Dermis blood vessel endothelial cell (primary cell): ENCODE data around the gene SFXN3. TPM values are rescaled to one million over a fixed set of nuclear protein-coding genes. Genes with fewer than 3 reads are reported as not detected.
A peak's percentile ranks its signal among the peaks of the same experiment; 100 is the strongest.

Source experiments
- DNase-seq: peaks from one replicate; pipeline ENCODE4 v3.0.0; 2010
- total RNA-seq: library from RNA; depleted of rRNA; stranded (reverse); fragments of >200 nt; gene quantifications from 2 replicates; pipeline ENCODE4 v1.2.3, GENCODE V29; 2014

SFXN3 gene
- total RNA-seq, 1 donor from 2014 or later = 68.9 TPM

DNA sequence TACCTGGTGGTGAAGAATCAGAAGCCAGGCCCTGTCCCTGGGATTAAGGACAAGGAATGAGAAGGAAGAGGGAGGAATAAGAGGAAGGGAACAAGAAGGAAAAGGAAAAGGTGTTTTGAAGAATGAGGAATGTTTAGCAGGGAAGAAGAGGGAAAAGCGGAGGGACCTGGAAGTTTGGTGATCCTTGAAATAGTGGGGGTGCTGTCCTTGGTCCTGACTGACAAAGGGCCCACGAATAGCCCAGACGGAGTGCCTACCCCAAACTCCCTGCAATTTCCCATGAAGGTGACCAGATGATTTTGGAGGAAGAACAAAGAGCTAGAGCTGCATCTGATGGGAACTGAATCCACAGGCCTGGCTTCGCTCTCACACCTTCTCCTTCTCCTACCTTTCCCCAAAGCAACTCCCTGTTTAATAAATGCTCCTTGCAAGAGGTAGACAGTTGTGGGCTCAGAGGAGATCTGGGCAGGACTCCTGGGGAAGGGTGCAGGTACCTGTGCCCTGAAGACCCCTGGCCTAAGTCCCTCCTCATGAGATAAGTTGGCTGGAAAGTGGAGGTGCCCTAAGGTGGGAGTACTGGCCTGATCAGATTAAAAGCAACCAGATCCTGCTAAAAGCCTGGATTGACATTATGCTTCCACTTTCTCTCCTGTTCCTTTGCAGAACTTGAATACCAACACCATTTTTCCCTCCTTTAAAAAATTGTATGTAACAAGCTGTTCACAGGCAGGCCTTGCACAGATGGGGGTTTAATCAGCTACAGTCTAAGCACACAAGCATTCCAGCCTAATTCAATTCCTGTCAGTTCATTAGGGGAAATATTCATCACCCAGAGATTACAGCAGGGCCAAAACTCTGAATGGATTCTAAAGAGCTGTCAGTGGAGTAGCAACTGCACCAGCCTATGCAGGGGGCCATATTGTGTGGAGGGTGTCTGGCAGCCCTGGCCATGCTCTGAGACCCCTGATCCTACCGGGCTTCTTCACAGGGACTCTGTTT is 50.2 kb downstream of the SFXN3 start:
- peak; percentile 52 for DNase-seq

DNA sequence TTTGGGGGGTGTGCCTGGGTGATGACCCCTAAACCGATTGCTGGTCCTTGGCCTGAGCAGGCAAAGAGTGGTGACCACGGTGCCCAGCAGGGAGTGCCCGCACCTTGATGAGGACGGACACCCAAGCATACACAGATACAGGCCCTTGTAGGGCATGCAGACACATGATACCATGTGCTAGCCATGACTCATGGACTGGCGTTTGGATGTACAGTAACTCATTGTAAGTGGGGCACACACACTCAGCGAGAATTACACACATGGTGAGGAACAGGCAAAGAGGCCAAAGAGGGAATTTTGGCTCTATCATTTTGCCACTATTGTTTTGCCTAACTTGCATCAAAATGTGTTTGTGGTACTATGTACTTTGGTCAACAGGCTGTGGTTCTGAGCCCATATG is 54.8 kb downstream of the SFXN3 start:
- no peak for DNase-seq

DNA sequence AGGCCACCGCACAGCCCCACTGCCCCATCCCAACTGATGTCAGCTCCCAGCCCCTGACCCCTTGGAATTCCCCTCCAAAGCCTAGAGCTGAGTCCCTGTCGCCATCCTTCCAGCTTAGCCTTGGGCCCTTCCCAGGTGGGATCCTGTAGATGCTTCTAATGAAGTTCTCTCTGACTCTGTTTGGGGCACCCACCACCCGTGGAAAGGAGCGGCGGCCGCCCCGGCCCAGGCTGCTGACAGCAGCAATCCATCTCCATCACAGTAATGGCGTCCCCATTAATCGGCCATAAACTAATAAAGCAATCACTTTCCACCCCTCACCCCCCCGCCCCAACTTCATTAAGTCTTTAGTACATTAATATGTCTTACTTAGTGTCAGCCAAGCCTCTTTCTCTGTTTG is 56.3 kb downstream of the SFXN3 start:
- no peak for DNase-seq

DNA sequence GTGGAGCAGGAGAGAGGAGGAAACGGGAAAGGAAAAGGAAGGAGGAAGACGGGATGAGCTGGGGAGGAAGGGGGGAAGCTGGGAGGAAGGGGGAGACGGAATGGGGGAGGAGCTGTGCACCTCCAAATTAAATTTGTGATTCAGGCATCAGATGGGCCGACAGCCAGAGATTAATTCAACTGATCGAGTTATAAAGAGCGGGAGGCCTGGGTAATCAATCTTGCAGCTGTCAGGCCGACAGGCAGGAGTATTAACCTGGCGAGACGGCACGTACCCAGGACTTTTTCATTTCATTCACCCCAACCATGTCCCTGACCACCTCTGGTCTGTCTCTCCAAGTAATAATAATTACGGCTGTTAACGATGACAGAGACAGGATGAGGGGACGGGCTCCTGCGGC is 56.9 kb downstream of the SFXN3 start:
- no peak for DNase-seq

DNA sequence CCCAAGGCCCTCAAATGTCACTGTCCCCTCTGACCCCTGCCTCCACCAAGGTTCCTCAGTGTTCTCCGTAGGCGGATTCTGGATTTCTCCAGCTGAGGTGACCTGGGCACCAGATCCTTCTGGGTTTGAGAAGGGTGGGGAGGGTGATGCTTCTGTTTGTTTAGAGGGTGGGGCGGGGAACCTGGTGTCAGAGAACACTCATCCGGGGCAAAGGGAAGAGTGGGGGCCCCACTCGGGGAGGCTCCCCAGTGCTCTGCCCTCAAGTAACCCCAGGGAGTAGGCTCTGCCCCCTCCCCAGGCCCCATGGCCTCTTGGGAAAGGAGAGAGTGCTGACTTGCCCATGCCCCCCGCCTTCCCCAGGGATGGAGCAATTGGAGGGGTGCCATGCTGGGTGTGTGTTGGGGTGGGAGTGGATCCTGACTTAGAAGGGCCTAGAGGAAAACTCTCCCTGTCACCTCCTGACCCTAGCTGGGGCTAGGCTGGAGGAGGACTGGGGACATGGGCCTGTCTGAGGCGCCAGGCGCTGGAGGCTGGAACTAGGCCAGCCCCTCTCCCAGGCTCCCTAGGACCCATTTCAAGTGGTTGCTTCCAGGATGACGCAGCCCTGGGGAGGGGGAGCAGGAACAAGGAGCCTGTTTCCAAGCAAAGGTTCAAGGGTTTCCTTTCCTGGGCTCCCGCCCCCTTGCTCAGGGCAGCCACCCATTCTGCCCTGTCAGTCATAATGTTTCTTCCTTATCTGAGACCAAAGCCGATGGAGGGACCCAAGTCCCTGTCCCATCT is 58.7 kb downstream of the SFXN3 start:
- DNase-seq = no peak

DNA sequence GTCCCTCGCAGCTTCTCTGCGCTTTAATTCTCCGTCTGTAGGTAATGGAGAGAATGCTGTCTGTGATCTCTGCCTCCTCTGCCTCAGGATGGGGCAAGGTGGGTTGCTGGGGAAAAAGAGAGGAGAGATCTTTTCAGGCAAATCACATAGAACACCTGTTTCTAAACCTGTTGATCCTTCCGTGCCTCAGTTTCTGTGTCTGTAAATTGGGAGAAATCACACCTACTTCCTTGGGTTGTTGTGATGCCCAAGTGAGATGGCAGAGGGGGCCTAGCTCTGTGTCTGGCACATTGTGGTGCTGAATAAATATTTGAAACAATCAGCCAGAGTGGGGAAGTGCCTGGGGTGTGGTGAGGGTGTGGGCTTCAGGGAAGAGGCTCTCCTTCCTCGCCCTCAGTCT is 59.6 kb downstream of the SFXN3 start:
- no peak for DNase-seq

Other genes starting within 250 kb of the SFXN3 start
- 33.6 and 35.2 TPM in 2 replicates for gene SLF2, start 118.3 kb upstream of the SFXN3 start, total RNA-seq
- gene SEMA4G, start 61.7 kb upstream of the SFXN3 start, total RNA-seq = 1.9 and 2.6 TPM in 2 replicates
- 50.4 and 50.6 TPM in 2 replicates for gene MRPL43, start 43.7 kb upstream of the SFXN3 start, total RNA-seq
- gene TWNK, start 43.7 kb upstream of the SFXN3 start, total RNA-seq = 7.7 and 8.8 TPM in 2 replicates
- 43.6 and 57.8 TPM in 2 replicates for gene LZTS2, start 31.4 kb upstream of the SFXN3 start, total RNA-seq
- gene PDZD7, start 105 bp upstream of the SFXN3 start, total RNA-seq = 0.34 and 0.88 TPM in 2 replicates
- 0.17 and 0.51 TPM in 2 replicates for gene KAZALD1, start 30.8 kb downstream of the SFXN3 start, total RNA-seq
- not detected in 2 replicates for gene TLX1, start 100.1 kb downstream of the SFXN3 start, total RNA-seq
- gene LBX1, start 198.2 kb downstream of the SFXN3 start, total RNA-seq = not detected in 2 replicates